ENCODE measurements around the gene SERPINB1.

GRCh38 chr6:2868637-2869036 lies 27.0 kb upstream of the SERPINB1 start:
- no peak for TF ChIP-seq CTCF (IDR thresholded peaks at IDR 0.05)
- TF ChIP-seq EZH2phosphoT487 (IDR thresholded peaks at IDR 0.05), result no peak

All from neural progenitor cell (in vitro differentiated cells).